Osteoblast (primary cell): ENCODE data around the gene NRF1. TPM values are rescaled to one million over a fixed set of nuclear protein-coding genes. Genes with fewer than 3 reads are reported as not detected.

ENCODE experiments used
- DNase-seq: peaks from one replicate; pipeline ENCODE4 v3.0.0; 2011; ENCODE audit warnings: low spot score, mixed read lengths; ENCODE audit not compliant: insufficient read length; ENCODE audit errors: missing footprints
- H2AFZ ChIP-seq: 2 replicates; pipeline ENCODE4 v1.6.0; 2011; ENCODE audit warnings: mild to moderate bottlenecking, low read length
- H3K27ac ChIP-seq: 2 replicates; pipeline ENCODE4 v1.5.1; 2011; ENCODE audit warnings: mild to moderate bottlenecking, low read depth, low read length, moderate library complexity
- H3K27me3 ChIP-seq: 2 replicates; pipeline ENCODE4 v1.6.0; 2012; ENCODE audit warnings: mild to moderate bottlenecking, control low read depth, inconsistent platforms, low read length, moderate library complexity; ENCODE audit not compliant: insufficient read depth
- H3K36me3 ChIP-seq: 2 replicates; pipeline ENCODE4 v1.5.1; 2011; ENCODE audit warnings: mild to moderate bottlenecking, low read length, control low read depth, moderate library complexity; ENCODE audit not compliant: insufficient read depth
- H3K4me1 ChIP-seq: 2 replicates; pipeline ENCODE4 v1.5.1; 2011; ENCODE audit warnings: mild to moderate bottlenecking, low read length, control low read depth, moderate library complexity; ENCODE audit not compliant: insufficient read depth
- H3K4me2 ChIP-seq: 2 replicates; pipeline ENCODE4 v1.6.0; 2011; ENCODE audit warnings: mild to moderate bottlenecking, low read length; ENCODE audit not compliant: insufficient read depth
- H3K4me3 ChIP-seq: fragments of 200-600 bp; sonication (generic); 3 replicates; pipeline ENCODE4 v1.5.1; 2012; ENCODE audit warnings: mild to moderate bottlenecking, low read length, inconsistent platforms; ENCODE audit not compliant: insufficient read depth
- H3K79me2 ChIP-seq: 2 replicates; pipeline ENCODE4 v1.6.0; 2012; ENCODE audit warnings: mild to moderate bottlenecking, low read length, control low read depth, inconsistent platforms; ENCODE audit not compliant: insufficient read depth
- H3K9me3 ChIP-seq: 2 replicates; pipeline ENCODE4 v1.5.1; 2011; ENCODE audit warnings: low read depth, low read length, control low read depth
- H4K20me1 ChIP-seq: 2 replicates; pipeline ENCODE4 v1.6.0; 2012; ENCODE audit warnings: mild to moderate bottlenecking, low read length, control low read depth; ENCODE audit not compliant: insufficient read depth
- CTCF ChIP-seq: IDR thresholded peaks from 2 replicates; pipeline ENCODE4 v1.5.1; 2011; ENCODE audit warnings: mild to moderate bottlenecking, low read depth, low read length, moderate library complexity; ENCODE audit errors: extremely low read depth
- total RNA-seq: library from RNA; depleted of rRNA; stranded (reverse); fragments of >200 nt; gene quantifications from 2 replicates; pipeline ENCODE4 v1.2.3, GENCODE V29; 2012

The NRF1 gene
- total RNA-seq, 1 donor: 14.8 TPM

- peak overlapping the region; percentile 74 for H2AFZ ChIP-seq
- H3K27ac ChIP-seq: peak overlapping the region; percentile 91
- H3K4me3 ChIP-seq: peak overlapping the region; percentile 96
- peaks cover 5% of the 10 kb centered on the region for H3K36me3 ChIP-seq
- H4K20me1 ChIP-seq: peaks cover 24% of the 10 kb centered on the region
- H3K79me2 ChIP-seq: peaks cover 78% of the 10 kb centered on the region
- H3K4me1 ChIP-seq: peaks cover 27% of the 10 kb centered on the region
- no peaks in the 10 kb centered on the region for H3K9me3 ChIP-seq
- TF ChIP-seq CTCF: peak; percentile 75
- H3K4me2 ChIP-seq: peak overlapping the region; percentile 94
- no peaks in the 10 kb centered on the region for H3K27me3 ChIP-seq
- DNase-seq: peak; percentile 69
Measured at GRCh38 chr7:129612112-129613015, 844 bp downstream of the NRF1 start.

- Histone ChIP-seq H3K79me2 (peaks cover 85% of the 10 kb centered on the region), H3K36me3 (peaks cover 5% of the 10 kb centered on the region), H4K20me1 (peaks cover 30% of the 10 kb centered on the region), H3K4me1 (peaks cover 29% of the 10 kb centered on the region), H3K4me2 (peak overlapping the region; percentile 94), H3K27ac (peak overlapping the region; percentile 91), H3K27me3 (no peaks in the 10 kb centered on the region), H3K9me3 (no peaks in the 10 kb centered on the region), H2AFZ (no peak overlapping the region), H3K4me3 (peak overlapping the region; percentile 96)
- DNase-seq: peak; percentile 61
- no peak for TF ChIP-seq CTCF
Measured at GRCh38 chr7:129613016-129613337, 1.5 kb downstream of the NRF1 start.

GRCh38 chr7:129615018-129615417 is 3.5 kb downstream of the NRF1 start:
- no peak overlapping the region for H3K4me3 ChIP-seq
- H4K20me1 ChIP-seq: peaks cover 30% of the 10 kb centered on the region
- H3K27me3 ChIP-seq: no peaks in the 10 kb centered on the region
- H3K79me2 ChIP-seq: peaks cover 91% of the 10 kb centered on the region
- H3K36me3 ChIP-seq: no peaks in the 10 kb centered on the region
- H3K27ac ChIP-seq: no peak overlapping the region
- no peak overlapping the region for H3K4me2 ChIP-seq
- H3K9me3 ChIP-seq: no peaks in the 10 kb centered on the region
- no peak overlapping the region for H2AFZ ChIP-seq
- DNase-seq: peak; percentile 66
- TF ChIP-seq CTCF: no peak
- peaks cover 23% of the 10 kb centered on the region for H3K4me1 ChIP-seq

- H3K4me3 ChIP-seq: no peak overlapping the region
- peaks cover 33% of the 10 kb centered on the region for H4K20me1 ChIP-seq
- peaks cover 13% of the 10 kb centered on the region for H3K4me1 ChIP-seq
- H3K9me3 ChIP-seq: no peaks in the 10 kb centered on the region
- no peaks in the 10 kb centered on the region for H3K36me3 ChIP-seq
- H3K27me3 ChIP-seq: no peaks in the 10 kb centered on the region
- no peak overlapping the region for H3K4me2 ChIP-seq
- peaks cover 92% of the 10 kb centered on the region for H3K79me2 ChIP-seq
- TF ChIP-seq CTCF: no peak
- H2AFZ ChIP-seq: no peak overlapping the region
- DNase-seq: no peak
- H3K27ac ChIP-seq: no peak overlapping the region
Measured at GRCh38 chr7:129616530-129616929, 5.0 kb downstream of the NRF1 start.
